HUDEP-2 (cell line): ENCODE data around the gene SGF29.
A peak's percentile ranks its signal among the peaks of the same experiment; 100 is the strongest.
"Not testable (repeated sequence)": the region's sequence is repeated elsewhere in the genome, so short reads cannot be mapped to it uniquely, and the experiment has no call there.

Experiments
- DNase-seq, 76 experiments: peaks; one replicate each; lab custom pipeline; 2025; ENCODE audit not compliant: unreplicated experiment in 76 of 76; lab: John Stamatoyannopoulos, UW

Gene SGF29

DNA sequence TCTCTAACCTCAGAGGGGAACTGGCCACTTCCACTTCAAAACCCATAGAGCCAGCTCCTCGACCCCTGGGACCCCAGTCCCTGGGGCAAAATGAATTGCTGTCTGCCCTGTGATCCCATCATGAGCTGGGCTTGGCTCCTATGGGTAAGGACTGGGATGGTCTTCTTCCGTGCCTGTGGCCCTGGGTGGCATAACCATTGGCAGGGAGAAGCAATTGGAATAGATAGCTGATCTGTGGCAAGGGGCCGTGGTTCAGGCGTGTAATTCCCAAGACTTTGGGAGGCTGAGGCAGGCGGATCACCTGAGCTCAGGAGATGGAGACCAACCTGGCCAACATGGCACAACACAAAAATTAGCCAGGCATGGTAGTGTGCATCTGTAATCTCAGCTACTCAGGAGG, 38.8 kb downstream of the SGF29 start:
- DNase-seq, result no peak

DNA sequence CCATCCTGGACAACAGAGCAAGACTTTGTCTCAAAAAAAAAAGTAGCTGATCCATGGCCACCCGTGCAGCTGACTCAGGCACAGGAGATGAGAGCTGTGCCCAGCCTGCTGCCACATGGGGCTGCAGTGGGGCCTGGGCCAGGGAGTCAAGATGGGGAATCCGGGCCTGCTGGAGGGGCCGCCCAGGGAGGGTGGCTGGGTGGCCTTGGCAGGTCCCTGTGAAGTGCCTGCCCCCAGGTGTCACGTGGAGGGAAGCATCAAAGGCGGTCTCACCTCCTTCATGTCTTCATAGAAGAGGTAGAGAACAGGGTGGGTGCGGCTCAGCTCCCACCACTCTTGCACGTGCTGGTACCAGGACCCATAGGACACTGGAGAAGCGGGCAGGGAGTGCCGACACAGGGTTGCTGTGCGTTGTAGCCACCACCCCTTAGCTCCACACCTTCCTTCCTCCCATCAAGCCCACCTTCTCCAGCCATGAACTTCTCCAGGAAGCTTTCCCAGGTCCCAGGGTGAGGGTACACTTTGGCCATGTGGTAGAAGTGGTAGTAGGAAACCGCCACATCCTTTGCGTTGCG, 39.3 kb downstream of the SGF29 start:
- DNase-seq, result no peak

DNA sequence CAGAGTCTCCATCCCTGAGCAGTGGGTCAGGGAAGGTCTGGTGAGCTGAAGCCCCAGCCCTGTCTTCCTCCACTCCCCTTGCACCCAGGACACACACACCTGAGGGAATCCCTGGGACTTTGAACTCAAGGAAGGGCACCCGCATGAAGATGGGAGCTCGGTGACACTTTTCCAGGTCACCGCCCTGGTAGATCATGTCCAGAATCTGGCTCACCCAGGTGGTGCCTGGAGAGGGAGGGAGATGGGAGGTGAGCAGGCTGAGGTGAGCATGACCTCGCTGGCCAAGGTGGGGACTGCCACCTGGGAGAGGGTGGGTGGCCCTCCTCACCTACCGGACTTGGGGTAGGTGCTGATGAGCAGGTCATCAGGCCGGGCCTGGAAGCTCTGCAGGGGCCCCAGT, 41.7 kb downstream of the SGF29 start:
- not testable (repeated sequence) for DNase-seq

DNA sequence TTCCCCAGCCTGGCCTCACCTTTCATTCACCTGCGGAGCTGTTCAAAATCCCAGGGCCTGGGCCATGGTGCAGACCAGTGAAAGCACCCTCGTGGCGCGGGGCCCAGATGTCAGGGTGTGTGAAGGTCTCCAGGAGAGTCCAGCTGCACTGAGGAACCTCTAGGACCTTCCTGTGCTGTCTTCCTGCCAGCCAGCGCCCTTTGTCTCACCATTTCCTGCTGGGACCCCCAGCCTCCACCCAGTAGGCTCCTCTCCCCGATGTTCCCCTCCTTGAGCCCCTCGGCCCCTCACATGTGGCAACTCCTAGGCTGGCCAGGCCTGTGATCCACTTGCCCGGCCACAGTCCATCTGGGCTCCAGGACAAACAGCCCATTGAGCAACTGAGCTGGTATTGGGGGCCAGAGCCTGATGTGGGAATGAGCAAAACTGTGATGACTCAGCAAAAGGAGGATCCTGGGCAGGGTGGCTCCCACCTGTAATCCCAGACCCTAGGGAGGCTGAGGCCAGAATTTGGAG, 42.5 kb downstream of the SGF29 start:
- no peak for DNase-seq

DNA sequence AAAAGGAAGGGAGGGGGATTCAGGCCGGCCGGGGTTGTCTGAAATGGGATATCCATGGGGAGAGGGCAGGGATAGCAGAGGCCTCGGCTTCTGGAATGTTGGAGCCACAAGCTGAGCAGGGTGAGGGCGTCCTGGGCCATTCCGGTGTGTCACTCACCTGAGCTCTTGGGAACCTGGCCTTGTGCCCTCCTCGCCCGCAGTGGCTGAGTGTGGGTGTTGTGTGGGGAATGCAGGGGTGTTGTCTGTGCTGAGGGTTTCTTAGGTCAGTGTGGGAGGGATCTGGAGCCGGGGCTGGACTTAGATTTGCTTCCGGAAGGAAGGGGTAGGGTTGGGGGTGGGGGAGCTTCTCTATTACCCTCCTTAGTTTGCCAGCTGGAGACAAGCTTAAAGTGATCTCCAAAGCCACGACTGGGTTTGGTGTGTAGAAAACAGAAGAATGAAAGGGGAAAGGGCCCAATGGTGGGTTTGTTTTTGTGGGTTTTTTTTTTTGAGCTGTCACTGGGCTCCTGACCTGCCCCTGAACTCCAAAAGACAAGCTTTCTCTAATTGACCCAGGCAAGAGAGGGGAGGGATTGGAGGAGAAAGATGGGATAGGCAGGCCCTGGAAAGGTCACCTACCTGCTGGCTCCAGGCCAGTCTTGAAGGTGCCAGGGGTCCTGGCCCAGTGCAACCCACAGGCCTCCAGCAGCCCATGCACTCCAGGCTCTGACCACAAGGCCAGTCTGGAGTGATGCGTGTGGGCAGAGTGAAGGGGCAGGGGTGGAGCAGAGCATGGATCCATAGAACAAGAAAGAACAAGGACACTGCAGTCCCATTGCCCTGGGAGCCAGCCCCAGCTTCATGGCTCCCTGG, 43.3 kb downstream of the SGF29 start, which contains the start of gene SULT1A2:
Gene SULT1A2, minus strand, starts transcription at position 211 of the 852 bp plus-strand sequence. CDS start 1,120 bp downstream, outside the sequence.
- DNase-seq, result no peak

DNA sequence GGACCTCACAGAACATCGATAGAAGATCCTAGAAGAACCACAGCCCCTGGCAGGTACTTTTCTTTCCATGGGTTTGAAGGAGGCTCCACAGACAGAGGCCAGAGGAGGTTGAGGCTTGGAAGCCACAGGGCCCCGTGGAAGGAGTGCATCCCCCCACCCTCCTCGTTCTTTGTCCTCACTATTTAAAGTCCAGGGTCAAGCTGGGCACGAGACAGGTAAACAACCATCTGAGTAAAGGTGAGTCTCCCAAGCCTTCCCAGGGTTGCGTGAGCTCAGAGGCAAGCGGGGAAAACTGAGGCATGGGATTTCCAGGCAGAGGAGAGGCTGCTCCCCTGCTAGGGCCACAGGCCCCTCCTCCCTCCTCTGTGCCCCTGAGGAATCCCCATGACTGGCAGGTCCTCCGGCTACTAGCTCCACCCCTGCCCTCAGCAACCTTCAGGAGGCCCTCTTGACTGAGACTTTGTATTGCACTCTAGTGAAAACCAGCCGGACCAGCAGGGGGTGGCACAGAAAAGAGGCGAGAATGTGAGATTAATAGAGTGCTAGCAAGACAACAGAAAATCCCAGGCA, 44.1 kb downstream of the SGF29 start:
- DNase-seq, result peak in 28 of 76 experiments; percentile 3 to 60 (median 17)

DNA sequence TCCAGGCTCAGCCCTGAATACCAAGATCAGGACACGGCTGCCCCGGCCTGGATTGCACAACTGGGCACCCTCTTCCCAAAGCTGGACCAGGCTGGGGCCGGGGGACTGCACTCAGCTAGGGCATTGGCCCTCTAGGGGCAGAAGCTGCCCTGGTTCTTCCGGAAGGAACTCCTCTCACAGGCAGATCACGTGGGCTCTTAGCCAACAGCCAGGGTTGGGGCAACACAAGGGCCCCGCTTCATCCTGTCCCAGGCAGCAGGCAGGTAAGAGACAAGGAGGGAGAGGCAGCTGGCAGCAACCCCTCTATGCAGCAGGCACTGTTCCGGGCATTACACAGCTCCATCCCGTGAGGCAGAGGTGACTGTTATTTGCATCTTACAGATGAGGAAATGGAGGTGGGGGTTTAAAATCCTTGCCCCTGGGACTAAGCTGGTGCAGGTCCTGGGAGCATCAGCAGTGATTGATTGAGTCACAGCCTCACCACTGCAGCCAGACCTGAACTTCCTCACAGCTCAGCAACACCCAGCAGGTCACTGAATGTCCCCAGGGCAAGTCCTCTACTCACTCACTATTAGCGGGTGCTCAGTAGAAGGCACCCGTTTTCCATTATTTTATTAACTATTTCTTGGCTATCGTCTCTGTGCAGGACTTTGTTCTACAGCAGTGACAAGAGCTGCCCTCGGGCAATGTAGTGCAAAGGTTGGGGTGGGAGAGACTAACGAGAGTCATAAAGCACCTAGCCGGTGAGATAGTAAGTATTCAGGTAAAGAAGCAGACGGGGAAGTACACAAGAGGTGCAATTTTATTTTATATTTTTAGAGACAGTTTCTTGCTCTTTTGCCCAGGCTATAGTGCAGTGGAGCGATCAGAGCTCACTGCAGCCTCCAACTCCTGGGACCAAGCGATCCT, 45.9 kb downstream of the SGF29 start:
- not testable (repeated sequence) for DNase-seq

DNA sequence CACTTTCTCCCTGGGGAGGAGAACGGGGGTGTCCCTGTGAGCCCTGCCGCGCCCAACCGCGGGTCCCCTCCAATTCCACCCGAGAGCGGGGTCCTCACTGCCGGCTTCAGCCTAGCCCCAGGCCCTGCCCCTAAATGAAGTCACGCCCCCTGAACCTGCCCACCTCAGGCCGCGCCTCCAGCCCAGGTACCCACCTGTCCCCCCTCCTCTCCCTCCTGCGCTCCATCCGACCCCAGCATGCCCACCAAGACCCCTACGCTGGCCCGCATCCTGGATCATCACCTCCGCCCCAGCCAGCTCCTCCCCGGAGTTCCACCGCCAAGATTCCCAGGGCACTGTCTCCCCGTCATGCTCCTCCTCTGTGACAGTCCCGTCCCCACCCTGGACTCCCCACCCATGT, 47.2 kb downstream of the SGF29 start:
- DNase-seq, result not testable (repeated sequence)

DNA sequence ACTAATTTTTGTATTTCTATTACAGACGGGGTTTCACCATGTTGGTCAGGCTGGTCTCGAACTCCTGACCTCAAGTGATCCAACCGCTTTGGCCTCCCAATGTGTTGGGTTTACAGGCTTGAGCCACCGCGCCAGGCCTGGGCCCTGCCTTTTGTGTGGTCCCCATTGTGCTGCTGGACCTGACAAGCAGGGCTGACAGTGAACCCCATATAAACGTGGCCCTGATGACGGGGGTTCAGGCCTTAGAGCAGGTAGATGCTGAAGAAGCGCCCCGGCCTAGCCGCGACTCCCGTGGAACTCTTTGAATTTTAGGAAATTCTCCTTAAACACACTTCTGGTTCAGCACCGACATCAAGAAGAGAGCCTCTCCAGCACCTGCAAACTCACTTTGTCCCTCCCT, 47.9 kb downstream of the SGF29 start:
- not testable (repeated sequence) for DNase-seq

DNA sequence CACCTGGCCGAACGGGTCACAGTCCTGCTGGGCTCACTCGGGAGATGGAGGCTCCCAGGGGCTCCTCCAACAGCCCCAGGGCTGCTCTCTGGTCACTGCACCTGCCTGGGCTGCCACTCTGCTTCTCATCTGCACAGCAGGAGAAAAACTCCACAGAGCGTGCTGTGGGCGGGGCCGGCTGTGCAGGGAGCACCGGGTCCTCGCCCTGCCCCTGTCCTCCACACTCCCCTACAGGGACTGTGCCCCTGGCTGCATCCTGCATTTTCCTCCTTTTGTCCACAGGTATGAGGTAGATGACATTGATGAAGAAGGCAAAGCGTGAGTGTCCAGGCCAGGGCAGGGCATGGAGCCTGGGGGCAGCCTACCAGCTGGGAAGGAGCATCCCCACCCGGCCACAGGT, 48.3 kb downstream of the SGF29 start:
- not testable (repeated sequence) for DNase-seq

DNA sequence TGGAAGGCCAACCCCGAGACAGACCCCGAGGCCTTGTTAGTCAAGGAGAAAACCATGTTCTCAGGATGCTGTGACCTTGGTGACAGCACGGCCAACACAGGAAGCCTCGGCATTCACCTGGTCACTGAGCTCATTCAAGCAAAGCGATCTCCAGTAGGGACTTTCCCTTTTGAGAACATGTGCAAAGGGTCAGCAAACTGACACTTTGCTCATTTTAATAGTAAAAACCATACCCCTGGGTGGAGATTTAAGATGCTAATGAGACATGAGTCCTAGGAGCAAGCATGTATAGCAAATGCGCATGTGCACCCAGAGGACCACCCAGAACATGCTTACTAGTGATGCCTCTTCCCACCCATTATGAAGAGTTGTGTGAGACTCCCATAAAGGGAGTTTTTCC, 48.8 kb downstream of the SGF29 start:
- DNase-seq, result no peak

DNA sequence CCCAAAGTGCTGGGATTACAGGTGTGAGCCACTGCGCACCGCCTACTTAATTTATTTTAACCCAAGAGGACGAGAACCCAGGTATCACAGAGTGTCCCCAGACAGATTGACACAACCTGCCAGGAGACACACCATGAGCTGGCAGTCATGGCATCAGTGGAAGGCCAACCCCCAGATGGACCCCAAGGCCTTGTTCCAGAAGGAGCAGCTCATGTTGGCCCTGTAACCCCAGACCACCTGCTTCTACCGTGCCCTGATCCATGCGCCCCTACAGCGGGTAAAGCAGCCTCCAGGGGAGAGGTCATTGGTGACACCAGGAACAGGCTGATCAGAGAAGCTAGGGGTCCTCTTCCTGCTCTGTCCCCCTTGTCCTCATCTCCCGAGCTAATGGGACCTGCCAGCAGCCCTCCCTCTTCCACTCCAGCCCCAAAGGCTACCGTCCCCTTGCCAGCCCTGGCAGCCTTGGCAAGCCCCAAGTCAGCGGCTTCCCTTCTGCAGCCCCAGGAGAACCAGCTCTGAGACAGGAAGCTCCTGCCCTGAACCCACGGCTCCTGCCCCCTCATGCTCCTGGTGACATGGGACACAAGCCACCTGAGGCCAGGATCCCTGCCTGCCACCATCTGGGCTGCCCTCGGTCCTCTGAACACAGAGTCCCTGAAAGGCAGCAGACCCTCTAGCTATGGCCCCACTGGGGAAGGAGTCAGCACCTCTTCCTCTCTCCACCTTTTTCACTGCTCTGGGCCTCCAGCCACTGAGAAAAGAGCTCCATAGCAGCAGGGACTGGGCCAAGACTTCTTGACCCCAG, 49.9 kb downstream of the SGF29 start:
- peak in 1 of 76 experiments; percentile 1 for DNase-seq

DNA sequence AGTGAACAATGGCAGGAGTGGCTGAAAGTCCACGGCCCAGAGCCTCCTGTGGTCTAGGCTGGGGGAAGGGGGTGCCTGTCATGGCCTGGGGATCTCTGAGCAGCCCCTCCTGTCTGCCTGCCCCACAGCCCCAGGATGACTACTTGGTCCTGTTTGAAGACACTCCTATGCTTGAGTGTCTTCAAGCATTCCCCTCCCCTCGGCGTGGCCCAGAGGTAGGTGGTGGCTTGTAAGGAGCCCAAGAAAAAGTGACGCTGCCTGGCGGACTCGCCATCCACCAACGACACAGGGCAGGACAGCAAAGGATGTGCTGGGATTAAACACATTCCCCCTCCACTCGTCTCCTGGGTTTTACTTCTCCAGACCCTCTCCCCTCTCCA, 50.5 kb downstream of the SGF29 start:
- no peak for DNase-seq

DNA sequence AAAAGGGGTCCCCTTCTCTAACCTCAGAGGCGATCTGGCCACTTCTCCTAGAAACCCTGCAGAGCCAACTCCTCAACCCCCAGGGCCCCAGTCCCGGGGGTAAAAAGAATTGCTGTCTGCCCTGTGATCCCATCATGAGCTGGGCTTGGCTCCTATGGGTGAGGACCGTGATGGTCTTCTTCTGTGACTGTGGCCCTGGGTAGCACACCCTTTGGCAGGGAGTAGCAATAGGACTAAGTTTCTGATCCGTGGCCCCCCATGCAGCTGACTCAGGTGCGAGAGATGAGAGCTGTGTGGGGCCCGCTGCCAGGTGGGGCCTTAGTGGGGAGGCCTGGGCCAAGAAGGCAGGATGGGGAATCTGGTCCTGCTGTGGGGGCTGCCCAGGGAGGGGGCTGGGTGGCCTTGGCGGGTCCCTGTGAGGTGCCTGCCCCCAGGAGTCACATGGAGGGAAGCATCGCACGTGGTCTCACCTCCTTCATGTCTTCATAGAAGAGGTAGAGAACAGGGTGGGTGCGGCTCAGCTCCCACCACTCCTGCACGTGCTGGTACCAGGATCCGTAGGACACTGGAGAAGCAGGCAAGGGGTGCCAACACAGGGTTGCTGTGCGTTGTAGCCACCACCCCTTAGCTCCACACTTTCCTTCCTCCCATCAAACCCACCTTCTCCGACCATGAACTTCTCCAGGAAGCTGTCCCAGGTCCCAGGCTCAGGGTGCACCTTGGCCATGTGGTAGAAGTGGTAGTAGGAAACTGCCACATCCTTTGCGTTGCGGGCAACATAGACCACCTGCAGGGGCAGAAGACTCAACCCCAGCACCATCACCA, 52.8 kb downstream of the SGF29 start:
- no peak for DNase-seq

DNA sequence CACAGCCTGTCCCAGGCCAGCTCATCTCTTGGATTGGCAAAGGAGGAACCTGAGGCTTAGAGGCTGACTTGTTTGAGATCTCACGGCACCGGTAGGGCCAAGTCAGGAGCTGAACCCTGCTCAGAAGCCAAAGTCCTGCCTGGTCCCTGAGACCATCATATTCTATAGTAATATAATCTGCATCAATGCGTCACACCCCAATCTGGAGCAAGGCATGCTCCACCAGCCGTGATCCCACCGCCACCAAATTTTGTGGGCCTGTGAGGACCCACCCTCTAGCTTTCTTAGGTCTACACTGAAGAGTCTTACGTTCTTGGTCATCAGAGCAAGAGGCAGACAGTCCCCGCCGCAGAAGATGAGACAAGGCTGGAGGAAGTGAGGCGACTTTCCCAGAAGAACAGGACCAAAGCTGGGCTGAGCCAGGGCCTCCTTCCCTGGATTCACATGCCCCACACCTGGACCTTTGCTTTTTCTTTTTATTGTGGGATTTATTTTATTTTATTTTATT, 53.5 kb downstream of the SGF29 start:
- no peak for DNase-seq

DNA sequence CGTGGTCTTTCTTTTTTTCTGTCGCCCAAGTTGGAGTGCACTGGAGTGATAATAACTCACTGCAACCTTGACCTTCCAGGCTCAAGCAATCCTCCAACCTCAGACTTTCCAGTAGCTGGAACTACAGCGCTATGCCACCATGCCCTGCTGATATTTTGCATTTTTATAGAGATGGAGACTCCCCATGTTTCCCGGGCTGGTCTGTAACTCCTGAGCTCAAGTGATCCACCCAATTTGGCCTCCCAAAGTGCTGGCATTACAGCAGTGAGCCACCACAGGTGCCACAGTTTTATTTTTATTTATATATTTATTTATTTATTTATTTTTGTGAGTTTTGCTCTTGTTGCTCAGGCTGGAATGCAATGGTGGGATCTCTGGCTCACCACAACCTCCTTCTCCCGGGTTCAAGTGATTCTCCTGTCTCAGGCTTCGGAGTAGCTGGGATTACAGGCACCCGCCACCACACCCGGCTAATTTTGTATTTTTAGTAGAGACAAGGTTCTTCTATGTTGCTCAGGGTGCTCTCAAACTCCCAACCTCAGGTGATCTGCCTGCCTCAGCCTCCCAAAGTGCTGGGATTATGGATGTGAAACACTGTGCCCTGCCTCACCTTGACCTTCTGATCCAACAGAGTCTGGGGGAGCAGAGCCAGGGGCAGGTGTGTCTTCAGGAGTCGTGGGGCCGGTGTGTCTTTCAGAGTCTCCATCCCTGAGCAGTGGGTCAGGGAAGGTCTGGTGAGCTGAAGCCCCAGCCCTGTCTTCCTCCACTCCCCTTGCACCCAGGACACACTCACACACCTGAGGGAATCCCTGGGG, 54.2 kb downstream of the SGF29 start:
- DNase-seq, result not testable (repeated sequence)

DNA sequence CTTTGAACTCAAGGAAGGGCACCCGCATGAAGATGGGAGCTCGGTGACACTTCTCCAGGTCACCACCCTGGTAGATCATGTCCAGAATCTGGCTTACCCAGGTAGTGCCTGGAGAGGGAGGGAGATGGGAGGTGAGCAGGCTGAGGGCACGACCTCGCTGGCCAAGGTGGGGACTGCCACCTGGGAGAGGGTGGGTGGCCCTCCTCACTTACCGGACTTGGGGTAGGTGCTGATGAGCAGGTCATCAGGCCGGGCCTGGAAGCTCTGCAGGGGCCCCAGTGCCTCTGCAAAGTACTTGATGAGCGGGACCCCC, 54.7 kb downstream of the SGF29 start:
- not testable (repeated sequence) for DNase-seq
